Activated CD8-positive, alpha-beta memory T cell treated with anti-CD3 and anti-CD28 coated beads for 48 hours (primary cell): ENCODE results near the gene BCL2L1.
"Not testable (repeated sequence)": the region's sequence is repeated elsewhere in the genome, so short reads cannot be mapped to it uniquely, and the experiment has no call there.

Experiments used
- DNase-seq, 3 experiments: peaks; one replicate each; pipeline ENCODE4 v3.0.0-alpha.2; 2020; ENCODE audit warnings: low read depth in 2 of 3, low spot score in 2 of 3

BCL2L1 gene

GRCh38 chr20:31677553-31678260 lies 45.0 kb downstream of the BCL2L1 start:
- no peak for DNase-seq

GRCh38 chr20:31676609-31676989 lies 46.1 kb downstream of the BCL2L1 start:
- DNase-seq, result no peak

- DNase-seq, result peak; percentile 32 to 42 (median 41)
These were observed 46.6 kb downstream of the BCL2L1 start for GRCh38 chr20:31675828-31676608.

GRCh38 chr20:31674895-31675827 lies 47.5 kb downstream of the BCL2L1 start:
- peak in 1 of 3 experiments; percentile 33 for DNase-seq

GRCh38 chr20:31673943-31674463 lies 48.7 kb downstream of the BCL2L1 start:
- no peak for DNase-seq

- DNase-seq, result no peak
These were observed 49.2 kb downstream of the BCL2L1 start for GRCh38 chr20:31673435-31673834.

- no peak for DNase-seq
These were observed 51.3 kb downstream of the BCL2L1 start for GRCh38 chr20:31671324-31671723.

- DNase-seq, result no peak
These were observed 52.1 kb downstream of the BCL2L1 start for GRCh38 chr20:31670371-31671228.

GRCh38 chr20:31669876-31670275 lies 52.8 kb downstream of the BCL2L1 start:
- DNase-seq, result no peak

GRCh38 chr20:31668944-31669343 lies 53.7 kb downstream of the BCL2L1 start:
- not testable (repeated sequence) for DNase-seq

- no peak for DNase-seq
These were observed 55.1 kb downstream of the BCL2L1 start for GRCh38 chr20:31667315-31668285.

- DNase-seq, result no peak
These were observed 56.2 kb downstream of the BCL2L1 start for GRCh38 chr20:31666258-31667042.

GRCh38 chr20:31665753-31666152 lies 56.9 kb downstream of the BCL2L1 start:
- DNase-seq, result no peak

GRCh38 chr20:31664696-31665354 lies 57.8 kb downstream of the BCL2L1 start:
- no peak for DNase-seq

- DNase-seq, result no peak
These were observed 58.6 kb downstream of the BCL2L1 start for GRCh38 chr20:31663838-31664695.

GRCh38 chr20:31663524-31663837 lies 59.2 kb downstream of the BCL2L1 start:
- DNase-seq, result no peak

- DNase-seq, result no peak
These were observed 60.3 kb downstream of the BCL2L1 start for GRCh38 chr20:31662372-31662854.
